ENCODE data around the gene ABO.

DNA sequence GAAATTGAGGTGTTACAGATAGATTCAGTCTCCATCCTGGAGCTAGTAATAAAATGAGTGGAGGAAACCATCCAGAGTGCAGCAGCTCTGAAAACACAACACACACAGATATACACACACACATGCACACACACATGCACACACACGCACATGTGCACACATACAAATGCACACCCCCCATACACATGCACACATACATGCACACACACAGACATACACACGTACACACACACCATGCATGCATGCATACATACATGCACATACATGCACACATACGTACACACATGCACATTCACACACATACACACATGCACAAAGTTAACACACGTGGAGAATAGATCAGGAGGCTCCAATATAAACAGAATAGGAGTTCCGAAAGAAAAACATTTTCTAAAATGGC lies 44.9 kb downstream of the ABO start:
- TF ChIP-seq POLR2A (IDR thresholded peaks at IDR 0.05; ENCODE audit: low read depth, low read length) (no peak), FOS (IDR thresholded peaks at IDR 0.05; ENCODE audit: borderline replicate concordance, insufficient read depth, low read length) (no peak), POLR2AphosphoS5 (IDR thresholded peaks at IDR 0.05; ENCODE audit: insufficient read depth, low read depth, low read length) (no peak)
- TF ChIP-seq, protein P1, sequence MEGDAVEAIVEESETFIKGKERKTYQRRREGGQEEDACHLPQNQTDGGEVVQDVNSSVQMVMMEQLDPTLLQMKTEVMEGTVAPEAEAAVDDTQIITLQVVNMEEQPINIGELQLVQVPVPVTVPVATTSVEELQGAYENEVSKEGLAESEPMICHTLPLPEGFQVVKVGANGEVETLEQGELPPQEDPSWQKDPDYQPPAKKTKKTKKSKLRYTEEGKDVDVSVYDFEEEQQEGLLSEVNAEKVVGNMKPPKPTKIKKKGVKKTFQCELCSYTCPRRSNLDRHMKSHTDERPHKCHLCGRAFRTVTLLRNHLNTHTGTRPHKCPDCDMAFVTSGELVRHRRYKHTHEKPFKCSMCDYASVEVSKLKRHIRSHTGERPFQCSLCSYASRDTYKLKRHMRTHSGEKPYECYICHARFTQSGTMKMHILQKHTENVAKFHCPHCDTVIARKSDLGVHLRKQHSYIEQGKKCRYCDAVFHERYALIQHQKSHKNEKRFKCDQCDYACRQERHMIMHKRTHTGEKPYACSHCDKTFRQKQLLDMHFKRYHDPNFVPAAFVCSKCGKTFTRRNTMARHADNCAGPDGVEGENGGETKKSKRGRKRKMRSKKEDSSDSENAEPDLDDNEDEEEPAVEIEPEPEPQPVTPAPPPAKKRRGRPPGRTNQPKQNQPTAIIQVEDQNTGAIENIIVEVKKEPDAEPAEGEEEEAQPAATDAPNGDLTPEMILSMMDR (IDR thresholded peaks at IDR 0.05; ENCODE audit: extremely low read depth in 1 of 2, insufficient read depth in 1 of 2, low read depth in 1 of 2, low read length in 2 of 2) = no peak

All from endothelial cell of umbilical vein (primary cell).